ENCODE results near the gene CAMK1D. TPM values are rescaled to one million over a fixed set of nuclear protein-coding genes. Genes with fewer than 3 reads are reported as not detected.

Gene CAMK1D
- polyA plus RNA-seq, 1 of the 3 experiments (the other 2 are of a cell fraction), result 4.1 TPM

DNA sequence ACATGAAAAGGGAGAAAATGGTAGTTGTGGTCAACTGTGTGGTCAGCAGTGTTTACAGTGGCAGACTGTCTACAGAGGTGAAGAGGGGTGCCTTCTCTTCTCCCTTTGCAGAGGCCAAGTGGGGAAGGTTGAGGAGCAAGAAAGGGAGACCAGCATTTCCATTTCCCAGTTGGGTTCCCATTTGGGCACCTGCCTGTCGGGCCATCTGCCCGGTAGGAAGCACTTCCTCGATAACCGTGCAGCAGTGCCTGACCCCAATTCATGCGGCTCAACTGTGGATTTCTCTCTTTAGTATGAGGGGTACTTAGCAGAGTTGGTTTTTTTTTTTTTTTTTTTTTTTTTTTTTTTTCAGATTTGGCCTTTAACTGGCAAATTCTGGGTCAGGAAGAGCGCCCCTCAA lies 525.2 kb downstream of the CAMK1D start (continued):
- TF ChIP-seq NFIC (IDR thresholded peaks at IDR 0.05; ENCODE audit: borderline replicate concordance) (no peak), GATA2 (CRISPR knock-in tag; IDR thresholded peaks at IDR 0.05) (no peak), FOXM1 (IDR thresholded peaks at IDR 0.05; ENCODE audit: low read depth) (no peak), RAD21 (IDR thresholded peaks at IDR 0.05; ENCODE audit: low read length) (no peak), RCOR1 (IDR thresholded peaks at IDR 0.05; ENCODE audit: low read length) (no peak), EZH2phosphoT487 (IDR thresholded peaks at IDR 0.05; ENCODE audit: borderline replicate concordance, low read depth) (no peak), RFX5 (IDR thresholded peaks at IDR 0.05; ENCODE audit: low read length) (no peak), GABPA (IDR thresholded peaks at IDR 0.05; ENCODE audit: low read depth) (no peak), SMC3 (IDR thresholded peaks at IDR 0.05; ENCODE audit: low read depth, low read length) (no peak), FOSL2 (IDR thresholded peaks at IDR 0.05; ENCODE audit: borderline replicate concordance, low read depth) (no peak)
- TF ChIP-seq, protein P1, sequence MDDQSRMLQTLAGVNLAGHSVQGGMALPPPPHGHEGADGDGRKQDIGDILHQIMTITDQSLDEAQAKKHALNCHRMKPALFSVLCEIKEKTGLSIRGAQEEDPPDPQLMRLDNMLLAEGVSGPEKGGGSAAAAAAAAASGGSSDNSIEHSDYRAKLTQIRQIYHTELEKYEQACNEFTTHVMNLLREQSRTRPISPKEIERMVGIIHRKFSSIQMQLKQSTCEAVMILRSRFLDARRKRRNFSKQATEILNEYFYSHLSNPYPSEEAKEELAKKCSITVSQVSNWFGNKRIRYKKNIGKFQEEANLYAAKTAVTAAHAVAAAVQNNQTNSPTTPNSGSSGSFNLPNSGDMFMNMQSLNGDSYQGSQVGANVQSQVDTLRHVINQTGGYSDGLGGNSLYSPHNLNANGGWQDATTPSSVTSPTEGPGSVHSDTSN (IDR thresholded peaks at IDR 0.05), result no peak

DNA sequence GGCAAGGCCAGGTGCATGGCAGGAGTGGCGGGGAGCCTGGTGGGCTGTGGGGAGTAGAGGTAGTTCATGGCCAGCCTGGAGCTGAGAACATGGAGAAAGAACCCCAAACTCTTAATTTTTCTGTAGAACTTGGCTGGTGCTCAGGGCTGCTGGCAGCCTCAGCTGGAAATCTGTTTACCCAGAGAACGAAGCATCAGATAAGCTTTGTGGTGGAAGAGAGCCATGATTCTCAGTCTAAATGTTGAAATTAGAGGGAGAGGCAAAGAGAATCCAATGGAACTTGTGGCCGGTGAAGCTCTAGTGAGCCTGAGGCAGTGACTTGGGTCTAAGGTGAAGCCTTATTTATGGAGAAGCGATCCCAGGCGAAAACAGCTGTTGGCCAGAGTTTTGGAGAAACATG lies 525.8 kb downstream of the CAMK1D start:
- no peaks in the 10 kb centered on the region for H3K27me3 ChIP-seq (ENCODE audit: insufficient read depth)
- no peaks in the 10 kb centered on the region for H3K79me2 ChIP-seq (ENCODE audit: insufficient read depth)
- peaks cover 0 to 6% of the 10 kb centered on the region in 2 experiments; a peak in 1 of 4 replicates for H3K4me1 ChIP-seq (ENCODE audit: control insufficient read depth in 1 of 2, insufficient read depth in 2 of 2, low read depth in 1 of 2, low read length in 1 of 2)
- H3F3A ChIP-seq (replicated peaks; ENCODE audit: insufficient read depth), result no peaks in the 10 kb centered on the region
- no peak overlapping the region for H2AFZ ChIP-seq (ENCODE audit: low read depth)
- DNase-seq, result no peak
- H3K27ac ChIP-seq (ENCODE audit: low read depth in 2 of 2, low read length in 1 of 2), result no peak overlapping the region
- H3K4me2 ChIP-seq, result no peak overlapping the region
- ChIA-PET POLR2A (no interaction called here), CTCF (interaction anchor here (0.9 to 1.1 kb wide), 2 partner anchors 13 to 163 kb away, joined by 3 to 4 read pairs; no protein-coding TSS in a partner anchor)
- H3K9ac ChIP-seq, result no peak overlapping the region
- H3K9me3 ChIP-seq, result no peaks in the 10 kb centered on the region
- no peaks in the 10 kb centered on the region for H3K9me2 ChIP-seq
- H4K20me1 ChIP-seq (ENCODE audit: insufficient read depth), result no peaks in the 10 kb centered on the region
- H3K36me3 ChIP-seq (replicated peaks in 1 of 2; ENCODE audit: control insufficient read depth in 1 of 2, insufficient read depth in 2 of 2, low read length in 1 of 2), result no peaks in the 10 kb centered on the region
- no peak overlapping the region for H3K4me3 ChIP-seq (ENCODE audit: low read depth in 2 of 2, low read length in 1 of 2)
- 53% methylated on average over 5 of the region's 5 CpGs for WGBS (ENCODE audit: low lambda C conversion rate)
- TF ChIP-seq, protein P2, sequence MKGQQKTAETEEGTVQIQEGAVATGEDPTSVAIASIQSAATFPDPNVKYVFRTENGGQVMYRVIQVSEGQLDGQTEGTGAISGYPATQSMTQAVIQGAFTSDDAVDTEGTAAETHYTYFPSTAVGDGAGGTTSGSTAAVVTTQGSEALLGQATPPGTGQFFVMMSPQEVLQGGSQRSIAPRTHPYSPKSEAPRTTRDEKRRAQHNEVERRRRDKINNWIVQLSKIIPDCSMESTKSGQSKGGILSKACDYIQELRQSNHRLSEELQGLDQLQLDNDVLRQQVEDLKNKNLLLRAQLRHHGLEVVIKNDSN (IDR thresholded peaks at IDR 0.05; ENCODE audit: borderline replicate concordance, low read depth), result no peak
- no peak for TF ChIP-seq TCF12 (IDR thresholded peaks at IDR 0.05)
- TF ChIP-seq, protein P3, sequence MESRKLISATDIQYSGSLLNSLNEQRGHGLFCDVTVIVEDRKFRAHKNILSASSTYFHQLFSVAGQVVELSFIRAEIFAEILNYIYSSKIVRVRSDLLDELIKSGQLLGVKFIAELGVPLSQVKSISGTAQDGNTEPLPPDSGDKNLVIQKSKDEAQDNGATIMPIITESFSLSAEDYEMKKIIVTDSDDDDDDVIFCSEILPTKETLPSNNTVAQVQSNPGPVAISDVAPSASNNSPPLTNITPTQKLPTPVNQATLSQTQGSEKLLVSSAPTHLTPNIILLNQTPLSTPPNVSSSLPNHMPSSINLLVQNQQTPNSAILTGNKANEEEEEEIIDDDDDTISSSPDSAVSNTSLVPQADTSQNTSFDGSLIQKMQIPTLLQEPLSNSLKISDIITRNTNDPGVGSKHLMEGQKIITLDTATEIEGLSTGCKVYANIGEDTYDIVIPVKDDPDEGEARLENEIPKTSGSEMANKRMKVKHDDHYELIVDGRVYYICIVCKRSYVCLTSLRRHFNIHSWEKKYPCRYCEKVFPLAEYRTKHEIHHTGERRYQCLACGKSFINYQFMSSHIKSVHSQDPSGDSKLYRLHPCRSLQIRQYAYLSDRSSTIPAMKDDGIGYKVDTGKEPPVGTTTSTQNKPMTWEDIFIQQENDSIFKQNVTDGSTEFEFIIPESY (IDR thresholded peaks at IDR 0.05; ENCODE audit: borderline replicate concordance, low read depth), result no peak
- no peak for TF ChIP-seq RFX5 (IDR thresholded peaks at IDR 0.05; ENCODE audit: low read length)
- TF ChIP-seq, protein P1 (IDR thresholded peaks at IDR 0.05), result no peak
- no peak for TF ChIP-seq NRF1 (IDR thresholded peaks at IDR 0.05; ENCODE audit: low read depth, low read length)
- TF ChIP-seq FOXM1 (IDR thresholded peaks at IDR 0.05; ENCODE audit: low read depth), result no peak
- no peak for TF ChIP-seq SMC3 (IDR thresholded peaks at IDR 0.05; ENCODE audit: low read depth, low read length)
- TF ChIP-seq CHD2 (IDR thresholded peaks at IDR 0.05; ENCODE audit: low read length, partially characterized antibody), result no peak
- no peak for TF ChIP-seq NFIC (IDR thresholded peaks at IDR 0.05; ENCODE audit: borderline replicate concordance)
- TF ChIP-seq GATA2 (CRISPR knock-in tag; IDR thresholded peaks at IDR 0.05), result no peak
- no peak for TF ChIP-seq EP300 (IDR thresholded peaks at IDR 0.05; ENCODE audit: borderline replicate concordance in 1 of 2, low read depth in 1 of 2, low read length in 1 of 2)
- TF ChIP-seq, protein P4, sequence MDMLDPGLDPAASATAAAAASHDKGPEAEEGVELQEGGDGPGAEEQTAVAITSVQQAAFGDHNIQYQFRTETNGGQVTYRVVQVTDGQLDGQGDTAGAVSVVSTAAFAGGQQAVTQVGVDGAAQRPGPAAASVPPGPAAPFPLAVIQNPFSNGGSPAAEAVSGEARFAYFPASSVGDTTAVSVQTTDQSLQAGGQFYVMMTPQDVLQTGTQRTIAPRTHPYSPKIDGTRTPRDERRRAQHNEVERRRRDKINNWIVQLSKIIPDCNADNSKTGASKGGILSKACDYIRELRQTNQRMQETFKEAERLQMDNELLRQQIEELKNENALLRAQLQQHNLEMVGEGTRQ (IDR thresholded peaks at IDR 0.05; ENCODE audit: borderline replicate concordance, low read depth, low read length), result no peak
- no peak for TF ChIP-seq POLR2AphosphoS5 (IDR thresholded peaks at IDR 0.05; ENCODE audit: low read depth, low read length)
- TF ChIP-seq, protein P5, sequence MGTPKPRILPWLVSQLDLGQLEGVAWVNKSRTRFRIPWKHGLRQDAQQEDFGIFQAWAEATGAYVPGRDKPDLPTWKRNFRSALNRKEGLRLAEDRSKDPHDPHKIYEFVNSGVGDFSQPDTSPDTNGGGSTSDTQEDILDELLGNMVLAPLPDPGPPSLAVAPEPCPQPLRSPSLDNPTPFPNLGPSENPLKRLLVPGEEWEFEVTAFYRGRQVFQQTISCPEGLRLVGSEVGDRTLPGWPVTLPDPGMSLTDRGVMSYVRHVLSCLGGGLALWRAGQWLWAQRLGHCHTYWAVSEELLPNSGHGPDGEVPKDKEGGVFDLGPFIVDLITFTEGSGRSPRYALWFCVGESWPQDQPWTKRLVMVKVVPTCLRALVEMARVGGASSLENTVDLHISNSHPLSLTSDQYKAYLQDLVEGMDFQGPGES (IDR thresholded peaks at IDR 0.05; ENCODE audit: low read depth, low read length), result no peak
- TF ChIP-seq, protein P6, sequence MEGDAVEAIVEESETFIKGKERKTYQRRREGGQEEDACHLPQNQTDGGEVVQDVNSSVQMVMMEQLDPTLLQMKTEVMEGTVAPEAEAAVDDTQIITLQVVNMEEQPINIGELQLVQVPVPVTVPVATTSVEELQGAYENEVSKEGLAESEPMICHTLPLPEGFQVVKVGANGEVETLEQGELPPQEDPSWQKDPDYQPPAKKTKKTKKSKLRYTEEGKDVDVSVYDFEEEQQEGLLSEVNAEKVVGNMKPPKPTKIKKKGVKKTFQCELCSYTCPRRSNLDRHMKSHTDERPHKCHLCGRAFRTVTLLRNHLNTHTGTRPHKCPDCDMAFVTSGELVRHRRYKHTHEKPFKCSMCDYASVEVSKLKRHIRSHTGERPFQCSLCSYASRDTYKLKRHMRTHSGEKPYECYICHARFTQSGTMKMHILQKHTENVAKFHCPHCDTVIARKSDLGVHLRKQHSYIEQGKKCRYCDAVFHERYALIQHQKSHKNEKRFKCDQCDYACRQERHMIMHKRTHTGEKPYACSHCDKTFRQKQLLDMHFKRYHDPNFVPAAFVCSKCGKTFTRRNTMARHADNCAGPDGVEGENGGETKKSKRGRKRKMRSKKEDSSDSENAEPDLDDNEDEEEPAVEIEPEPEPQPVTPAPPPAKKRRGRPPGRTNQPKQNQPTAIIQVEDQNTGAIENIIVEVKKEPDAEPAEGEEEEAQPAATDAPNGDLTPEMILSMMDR (IDR thresholded peaks at IDR 0.05), result no peak
- no peak for TF ChIP-seq EZH2phosphoT487 (IDR thresholded peaks at IDR 0.05; ENCODE audit: borderline replicate concordance, low read depth)
- TF ChIP-seq MEF2A (IDR thresholded peaks at IDR 0.05; ENCODE audit: borderline replicate concordance, low read depth), result no peak

All from SK-N-SH (cell line).